NB4 (cell line): ENCODE data around the gene GRIK4.

ENCODE experiments used
- DNase-seq: peaks from one replicate; pipeline ENCODE4 v3.0.0; 2010; ENCODE audit warnings: low read depth
- H3K4me3 ChIP-seq: one replicate; pipeline ENCODE4 v1.5.1; 2011; ENCODE audit warnings: mild to moderate bottlenecking, low read depth, low read length, moderate library complexity
- CTCF ChIP-seq: IDR thresholded peaks from one replicate; pipeline ENCODE4 v1.5.1; 2012; ENCODE audit warnings: low read depth, low read length
- MAX ChIP-seq: IDR thresholded peaks from 2 replicates; pipeline ENCODE4 v1.6.1; 2011; ENCODE audit warnings: low read depth, low read length
- MYC ChIP-seq: IDR thresholded peaks from 2 replicates; pipeline ENCODE4 v1.6.1; 2011; ENCODE audit warnings: low read depth, low read length
- POLR2A ChIP-seq: IDR thresholded peaks from 2 replicates; pipeline ENCODE4 v1.6.1; 2011; ENCODE audit warnings: mild to moderate bottlenecking; ENCODE audit not compliant: insufficient read length; ENCODE audit errors: extremely low read depth

GRIK4 gene

GRCh38 chr11:120994091-120994859 lies 482.7 kb downstream of the GRIK4 start:
- DNase-seq = no peak
- TF ChIP-seq CTCF (no peak), MYC (no peak), MAX (no peak), POLR2A (no peak)
- no peak overlapping the region for H3K4me3 ChIP-seq

GRCh38 chr11:120995184-120995583 lies 483.6 kb downstream of the GRIK4 start:
- TF ChIP-seq POLR2A = no peak
- no peak for TF ChIP-seq MYC
- no peak for TF ChIP-seq MAX
- TF ChIP-seq CTCF = no peak
- no peak for DNase-seq
- H3K4me3 ChIP-seq = no peak overlapping the region

GRCh38 chr11:120996973-120997372 lies 485.4 kb downstream of the GRIK4 start:
- DNase-seq = no peak
- TF ChIP-seq MYC = no peak
- no peak for TF ChIP-seq CTCF
- no peak for TF ChIP-seq MAX
- TF ChIP-seq POLR2A = no peak
- no peak overlapping the region for H3K4me3 ChIP-seq

- H3K4me3 ChIP-seq = no peak overlapping the region
- DNase-seq = no peak
- TF ChIP-seq POLR2A (no peak), CTCF (no peak), MAX (no peak), MYC (no peak)
Measured at GRCh38 chr11:120998581-120998980, 487.0 kb downstream of the GRIK4 start.

- TF ChIP-seq MAX = no peak
- no peak for TF ChIP-seq POLR2A
- no peak for TF ChIP-seq MYC
- no peak for TF ChIP-seq CTCF
- no peak for DNase-seq
- H3K4me3 ChIP-seq = no peak overlapping the region
Measured at GRCh38 chr11:121004206-121004840, 492.8 kb downstream of the GRIK4 start.
